GM19351 (cell line): ENCODE results near the gene NEMP2.

Source experiments
- ATAC-seq: cut with Tn5 transposase; IDR thresholded peaks from one replicate; pipeline ENCODE4 v1.9.1; 2021; ENCODE audit warnings: mild to moderate bottlenecking, moderate library complexity; ENCODE audit not compliant: unreplicated experiment

The NEMP2 gene

GRCh38 chr2:190534310-190535120 is at the start of gene NEMP2:
NEMP2 (minus strand) TSS chr2:190534722; CDS start chr2:190534655, 67 bp downstream.
- ATAC-seq: peak; percentile 66

GRCh38 chr2:190583507-190584337 is 49.2 kb upstream of the NEMP2 start:
- peak; percentile 82 for ATAC-seq

DNA sequence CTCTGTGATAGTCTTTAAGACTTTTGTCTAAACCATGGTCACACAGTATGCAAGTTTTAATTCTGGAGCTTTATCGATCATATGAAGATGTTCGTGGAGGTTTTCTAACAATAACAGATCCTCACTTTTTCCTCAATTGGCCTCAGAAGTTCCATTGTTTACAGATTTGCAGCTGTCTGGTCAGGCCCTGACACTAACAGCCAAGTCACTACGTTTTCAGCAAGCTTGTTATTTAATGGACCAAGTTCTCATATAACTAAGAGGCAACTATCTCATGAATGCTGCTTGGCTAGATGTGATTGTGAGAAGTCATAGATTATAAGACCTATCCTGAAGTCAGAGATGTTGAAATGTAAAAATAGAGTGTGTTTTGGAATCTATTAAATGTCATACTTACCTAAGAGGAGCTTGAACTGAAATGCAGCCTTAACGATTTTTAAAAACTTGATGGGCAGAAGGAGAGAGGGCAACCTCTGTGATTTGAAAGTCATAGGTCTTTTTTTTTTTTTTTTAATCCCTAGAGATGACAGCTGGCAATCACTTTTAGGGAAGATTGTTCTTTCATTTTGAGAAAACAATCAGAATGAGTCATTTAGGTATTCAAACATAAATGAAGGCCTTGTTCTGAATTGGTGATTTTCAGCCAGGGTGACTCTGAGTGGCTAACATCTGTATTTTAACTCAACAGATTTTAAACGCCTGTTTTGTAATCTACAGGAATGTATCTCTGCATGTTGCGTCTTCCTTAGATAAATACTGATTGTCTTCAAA is 48.4 kb upstream of the NEMP2 start:
- peak; percentile 69 for ATAC-seq

DNA sequence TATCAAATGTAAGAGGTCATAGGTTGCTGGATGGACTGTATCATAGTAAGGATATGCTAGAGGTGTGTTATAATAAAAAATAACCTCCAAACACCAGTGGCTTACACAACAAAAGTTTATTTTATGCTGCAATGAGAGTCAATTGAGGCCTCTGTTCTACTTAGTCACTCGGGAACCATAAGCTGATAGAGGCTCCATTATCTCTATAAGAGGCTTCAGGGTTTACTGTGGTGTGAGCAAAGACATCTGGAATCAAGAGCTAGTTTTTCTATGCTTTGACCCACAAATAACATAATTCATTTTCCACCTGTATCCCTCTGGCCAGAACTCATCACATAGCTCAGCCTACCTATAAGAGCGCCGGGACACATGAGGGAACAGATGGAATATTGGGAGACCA is 47.5 kb upstream of the NEMP2 start:
- ATAC-seq: no peak

DNA sequence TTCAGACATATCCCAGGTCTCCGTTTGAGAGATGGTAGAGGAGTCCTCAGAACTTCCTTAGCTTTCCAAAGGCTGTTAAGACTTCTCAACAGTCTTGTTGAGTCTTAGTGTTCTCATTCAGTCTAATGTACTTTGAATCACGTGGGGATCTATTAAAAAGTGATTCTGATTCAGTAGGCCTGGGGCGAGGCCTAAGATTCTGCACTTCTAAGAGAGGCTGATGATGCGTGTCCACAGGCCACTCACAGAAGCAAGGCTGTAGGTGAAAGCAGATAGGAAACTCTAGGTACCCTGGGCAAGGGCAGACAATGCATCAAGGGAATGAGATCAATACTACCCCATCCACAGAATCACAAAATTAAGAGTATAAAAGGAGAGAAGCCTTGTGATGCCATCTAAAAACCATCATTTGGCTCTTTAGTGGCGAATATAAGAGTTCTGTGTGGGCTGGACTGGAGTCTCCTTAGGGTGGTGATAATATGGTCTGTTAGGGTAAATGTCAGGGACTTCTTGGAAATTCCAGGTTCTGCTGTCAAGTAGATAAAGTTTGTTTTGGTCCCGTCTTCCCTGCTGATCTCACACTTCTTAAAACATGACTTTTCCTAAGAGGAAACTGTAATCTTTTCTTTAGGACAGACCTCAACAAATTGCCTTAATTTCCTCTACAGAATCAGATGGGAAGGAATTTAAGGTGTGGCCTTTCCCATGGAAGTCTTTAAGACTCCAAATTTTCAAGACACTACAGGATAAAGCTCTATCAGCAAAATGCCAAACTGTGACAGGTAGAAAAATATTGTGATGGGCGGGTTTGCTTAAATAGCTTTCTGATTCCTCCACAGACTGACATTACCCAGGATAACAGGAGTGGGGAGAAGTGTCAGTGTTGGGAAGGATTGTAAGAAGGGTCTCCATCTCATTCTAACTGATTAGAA is 45.7 kb upstream of the NEMP2 start:
- no peak for ATAC-seq

DNA sequence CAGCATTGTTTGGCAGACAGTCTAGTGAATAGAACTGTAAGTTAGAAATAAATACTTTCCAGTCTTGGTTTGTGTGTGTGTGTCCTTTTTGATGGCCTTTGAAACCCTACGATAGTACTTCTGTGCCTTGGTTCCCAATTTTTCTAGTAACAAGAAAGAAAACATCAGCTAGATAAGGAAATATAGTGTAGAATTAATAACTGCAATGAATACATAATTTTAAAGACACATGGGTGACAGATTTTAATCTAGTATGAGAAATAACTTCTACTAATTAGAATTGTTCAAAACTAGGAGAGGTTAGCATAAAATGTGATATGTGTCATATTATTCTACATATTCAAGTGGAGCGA is 44.5 kb upstream of the NEMP2 start:
- ATAC-seq: no peak

DNA sequence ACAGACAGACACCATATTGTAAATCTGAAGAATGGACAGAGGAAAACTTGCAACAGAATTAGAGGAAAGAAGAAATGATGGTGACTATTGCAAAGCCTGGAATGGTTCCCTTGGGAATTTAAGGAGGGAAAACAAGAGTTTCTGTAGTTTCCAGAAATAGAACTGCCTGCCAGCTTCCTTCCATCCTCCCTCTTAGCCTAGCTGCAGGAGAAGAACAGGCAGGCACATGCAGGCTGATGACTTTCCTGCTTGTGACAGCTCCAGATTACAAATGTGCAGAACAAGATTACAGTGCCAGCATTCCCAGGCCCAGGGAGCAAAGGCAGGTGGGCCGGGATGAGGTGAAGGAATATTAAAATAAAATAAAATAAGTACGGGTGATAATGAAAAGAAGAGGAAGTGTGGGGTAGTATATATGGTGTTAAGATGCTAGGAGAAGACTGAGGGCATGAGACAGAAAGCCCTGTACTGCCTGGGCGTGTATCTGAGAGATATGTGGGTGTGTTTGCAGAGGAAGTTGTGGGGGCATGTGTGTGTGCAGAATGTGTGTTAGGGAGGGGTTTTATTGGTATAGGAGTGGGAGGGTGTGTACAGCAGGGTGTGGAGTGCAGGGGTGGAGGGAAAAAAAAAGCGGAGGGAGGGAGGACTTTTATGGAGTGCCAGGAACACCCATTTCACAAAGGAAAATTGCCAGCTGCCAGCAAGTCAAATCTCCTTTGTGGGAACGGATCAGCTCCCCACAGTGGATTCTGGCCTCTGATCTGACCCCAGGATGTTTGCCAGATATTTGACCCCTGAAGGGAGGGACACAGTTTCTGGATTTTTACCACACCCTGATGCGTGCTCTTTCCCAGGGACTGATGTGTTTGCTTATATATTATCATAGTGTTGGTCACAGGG is 43.9 kb upstream of the NEMP2 start:
- no peak for ATAC-seq

DNA sequence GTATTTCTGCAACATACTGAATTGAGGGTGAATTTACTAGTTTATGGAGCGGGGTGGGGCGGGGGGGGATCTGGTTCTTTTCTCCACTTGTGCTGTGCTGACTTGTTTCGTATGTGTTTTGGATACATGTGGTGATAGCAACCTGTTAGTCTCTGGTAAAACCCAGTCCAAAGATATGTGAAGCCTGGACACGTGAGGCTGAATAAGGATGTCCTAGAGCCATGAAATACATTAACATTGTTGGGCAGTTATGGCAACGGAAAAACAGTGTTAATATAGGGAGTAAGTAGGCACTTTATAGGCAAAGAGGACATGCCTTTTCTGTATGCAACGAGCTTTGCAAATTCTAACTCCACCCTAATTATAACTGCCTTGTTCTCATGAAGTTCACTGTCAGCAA is 42.1 kb upstream of the NEMP2 start:
- ATAC-seq: no peak

- no peak for ATAC-seq
These were observed 40.7 kb upstream of the NEMP2 start for GRCh38 chr2:190575263-190575662.

DNA sequence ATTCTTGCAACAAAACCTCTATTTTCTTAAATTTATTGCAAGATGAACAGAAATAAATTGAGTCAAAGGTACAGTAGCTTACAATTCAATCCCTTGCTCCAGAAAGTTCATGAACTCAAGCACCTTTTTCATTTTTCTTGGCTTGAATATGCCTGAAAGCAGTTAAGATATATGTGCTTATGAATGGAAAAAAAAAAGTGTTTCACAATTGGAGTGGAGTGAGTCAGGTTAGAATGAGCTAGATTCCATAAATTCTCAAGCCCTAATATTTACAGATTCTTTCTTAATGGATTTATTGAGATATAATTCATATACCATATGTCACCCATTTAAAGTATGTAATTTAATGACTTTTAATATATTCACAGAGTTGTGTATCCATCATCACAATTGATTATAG is 39.6 kb upstream of the NEMP2 start:
- no peak for ATAC-seq

DNA sequence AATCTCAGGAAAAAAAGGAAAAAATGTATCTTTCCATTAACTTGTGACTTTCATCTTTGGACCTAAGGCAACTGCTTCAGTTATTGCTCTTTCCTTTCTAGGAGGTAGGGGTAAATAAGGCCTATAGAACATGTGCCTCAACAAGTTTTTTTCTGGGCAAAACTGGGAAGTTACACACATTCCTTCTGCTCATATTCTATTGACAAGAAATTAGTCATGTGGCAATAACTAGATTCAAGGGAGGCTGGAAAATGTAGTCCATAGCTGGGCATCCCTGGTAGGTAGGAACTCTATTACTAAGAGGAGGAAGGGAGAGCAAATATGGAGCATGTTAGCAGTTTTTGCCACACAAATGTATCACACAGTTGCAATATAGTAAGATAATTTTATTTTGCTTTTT is 37.7 kb upstream of the NEMP2 start:
- no peak for ATAC-seq

- ATAC-seq: no peak
These were observed 37.2 kb upstream of the NEMP2 start for GRCh38 chr2:190571686-190572085.

GRCh38 chr2:190570871-190571270 is 36.3 kb upstream of the NEMP2 start:
- ATAC-seq: no peak

- ATAC-seq: no peak
These were observed 35.7 kb upstream of the NEMP2 start for GRCh38 chr2:190569994-190570755.

DNA sequence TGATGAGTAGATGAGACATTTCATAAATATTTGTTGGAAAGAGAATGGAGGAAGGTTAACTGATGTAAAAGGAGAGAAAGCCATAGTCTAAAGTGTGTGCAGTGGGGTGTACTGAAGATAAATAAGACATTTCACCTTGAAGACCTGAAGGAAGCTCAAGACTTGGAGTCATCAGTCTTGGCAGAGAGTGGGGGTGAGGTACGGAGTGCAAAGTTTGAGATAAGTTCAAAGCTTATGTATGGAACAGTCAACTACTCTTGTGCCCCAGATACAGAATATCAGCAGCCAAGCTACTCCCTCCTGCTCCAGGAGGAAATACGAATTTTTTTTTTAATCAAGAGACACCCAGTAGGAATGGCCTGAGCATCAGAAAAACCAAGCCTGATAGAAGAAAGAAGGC is 30.3 kb upstream of the NEMP2 start:
- no peak for ATAC-seq

DNA sequence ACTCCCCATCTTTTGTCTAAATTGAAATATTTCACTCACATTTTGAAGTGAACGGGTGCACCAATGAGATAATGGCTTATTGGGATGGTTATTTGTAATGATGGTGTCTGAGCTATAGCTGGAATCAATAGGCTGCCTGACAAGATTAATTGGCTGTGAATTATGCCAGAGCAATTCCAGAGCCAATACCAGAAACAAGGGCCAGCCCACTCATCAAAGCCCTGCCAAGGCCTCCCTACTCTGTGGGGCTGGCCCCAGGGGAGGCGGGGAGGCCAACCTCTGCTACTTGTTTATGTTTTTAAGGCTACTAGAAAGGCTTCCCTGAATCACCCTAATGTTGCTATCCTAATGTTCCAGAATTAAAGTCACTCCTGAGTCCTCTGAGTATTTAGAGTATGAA is 29.1 kb upstream of the NEMP2 start:
- ATAC-seq: no peak

- ATAC-seq: peak; percentile 77
These were observed 28.6 kb upstream of the NEMP2 start for GRCh38 chr2:190563109-190563508.

- ATAC-seq: no peak
These were observed 27.6 kb upstream of the NEMP2 start for GRCh38 chr2:190562121-190562520.

- no peak for ATAC-seq
These were observed 26.6 kb upstream of the NEMP2 start for GRCh38 chr2:190561094-190561493.
